Measurements from ENCODE around the gene AREL1. TPM values are rescaled to one million over a fixed set of nuclear protein-coding genes. Genes with fewer than 3 reads are reported as not detected.
"Not testable (repeated sequence)": the region's sequence is repeated elsewhere in the genome, so short reads cannot be mapped to it uniquely, and the experiment has no call there.

AREL1 gene, protein sequence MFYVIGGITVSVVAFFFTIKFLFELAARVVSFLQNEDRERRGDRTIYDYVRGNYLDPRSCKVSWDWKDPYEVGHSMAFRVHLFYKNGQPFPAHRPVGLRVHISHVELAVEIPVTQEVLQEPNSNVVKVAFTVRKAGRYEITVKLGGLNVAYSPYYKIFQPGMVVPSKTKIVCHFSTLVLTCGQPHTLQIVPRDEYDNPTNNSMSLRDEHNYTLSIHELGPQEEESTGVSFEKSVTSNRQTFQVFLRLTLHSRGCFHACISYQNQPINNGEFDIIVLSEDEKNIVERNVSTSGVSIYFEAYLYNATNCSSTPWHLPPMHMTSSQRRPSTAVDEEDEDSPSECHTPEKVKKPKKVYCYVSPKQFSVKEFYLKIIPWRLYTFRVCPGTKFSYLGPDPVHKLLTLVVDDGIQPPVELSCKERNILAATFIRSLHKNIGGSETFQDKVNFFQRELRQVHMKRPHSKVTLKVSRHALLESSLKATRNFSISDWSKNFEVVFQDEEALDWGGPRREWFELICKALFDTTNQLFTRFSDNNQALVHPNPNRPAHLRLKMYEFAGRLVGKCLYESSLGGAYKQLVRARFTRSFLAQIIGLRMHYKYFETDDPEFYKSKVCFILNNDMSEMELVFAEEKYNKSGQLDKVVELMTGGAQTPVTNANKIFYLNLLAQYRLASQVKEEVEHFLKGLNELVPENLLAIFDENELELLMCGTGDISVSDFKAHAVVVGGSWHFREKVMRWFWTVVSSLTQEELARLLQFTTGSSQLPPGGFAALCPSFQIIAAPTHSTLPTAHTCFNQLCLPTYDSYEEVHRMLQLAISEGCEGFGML
- 53.2 TPM for total RNA-seq

DNA sequence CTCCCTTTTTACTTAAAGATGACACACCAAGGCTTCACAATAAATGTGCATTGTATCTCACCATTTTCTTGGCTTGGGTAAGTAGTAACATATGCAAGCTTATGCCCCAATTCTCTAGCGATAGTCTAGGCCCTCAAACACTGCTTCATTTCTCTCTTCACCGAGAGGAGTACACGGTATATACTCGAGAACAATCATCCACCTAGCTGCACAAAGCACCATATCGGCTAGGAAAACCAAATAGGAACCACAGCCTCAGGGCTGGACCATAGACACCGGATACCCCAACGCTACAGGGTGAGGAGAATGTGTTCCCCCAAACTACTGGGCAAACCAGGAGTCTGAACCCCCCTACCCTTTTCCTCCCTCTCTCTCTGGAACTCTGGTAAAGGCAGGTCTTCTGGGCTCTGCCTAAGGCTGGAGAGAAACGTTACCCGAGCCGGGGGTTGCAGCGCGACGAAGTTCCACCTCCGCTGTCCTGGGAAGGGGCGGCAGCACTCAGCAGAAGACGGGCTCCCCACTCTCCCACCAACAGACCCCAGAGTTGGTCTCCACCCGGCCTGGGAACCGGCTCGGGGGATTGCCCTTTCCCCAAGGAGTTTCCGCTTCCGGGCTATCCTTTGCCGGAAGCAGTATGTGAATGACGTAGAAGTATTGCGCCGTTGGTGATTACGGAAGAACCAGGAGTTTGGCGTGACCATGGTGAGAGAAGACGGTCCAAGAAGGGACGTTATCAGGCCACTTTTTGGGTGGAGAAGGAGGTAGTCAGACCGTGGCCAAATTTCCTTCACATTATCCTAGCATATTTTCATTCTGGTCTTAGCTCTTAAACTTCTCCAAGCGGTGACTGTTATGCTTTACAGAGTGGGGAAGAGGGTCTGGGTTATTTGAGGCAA is at the start of gene AREL1, which contains the start of gene FCF1:
Gene AREL1 (minus strand): TSS at position 582 of the 896 bp plus-strand sequence. CDS start 27,465 bp downstream, outside the sequence.
Gene FCF1 (plus strand): TSS at position 646 of the 896 bp plus-strand sequence. CDS start 54 bp downstream, at position 700.
- no peak for DNase-seq

DNA sequence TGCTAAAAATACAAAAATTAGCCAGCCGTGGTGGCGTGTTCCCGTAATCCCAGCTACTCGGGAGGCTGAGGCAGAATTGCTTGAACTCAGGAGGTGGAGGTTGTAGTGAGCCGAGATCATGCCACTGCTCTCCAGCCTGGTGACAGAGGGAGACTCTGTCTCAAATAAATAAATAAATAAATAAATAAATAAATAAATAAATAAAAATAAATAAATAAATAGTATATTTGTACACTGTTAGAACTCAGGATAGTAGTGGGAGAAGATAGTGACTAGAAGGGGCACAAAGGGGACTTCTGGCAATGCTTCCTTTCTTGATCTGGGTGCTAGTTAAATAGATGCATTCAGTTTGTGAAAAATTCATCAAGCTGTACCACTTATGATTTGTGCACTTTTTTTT is 45.6 kb upstream of the AREL1 start:
- not testable (repeated sequence) for DNase-seq

DNA sequence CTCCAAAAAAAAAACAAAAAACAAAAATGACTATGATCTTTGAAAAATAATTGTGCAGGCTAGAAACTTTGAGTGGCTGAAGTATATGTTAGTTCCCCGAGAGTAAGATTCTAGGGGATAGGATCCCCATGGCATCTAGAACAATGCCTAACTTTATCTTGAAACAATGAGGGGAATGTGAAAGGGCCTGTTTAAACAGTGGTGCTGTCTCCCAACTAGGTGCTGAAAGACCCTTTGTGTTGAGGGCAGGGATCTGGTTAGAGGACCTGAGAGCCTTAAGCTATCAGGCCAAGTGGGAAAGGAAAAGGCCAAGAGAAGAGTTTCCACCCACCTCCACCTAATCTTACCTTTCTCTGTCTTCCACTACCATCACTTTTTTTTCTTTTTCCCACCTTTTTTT is 43.4 kb upstream of the AREL1 start:
- DNase-seq, result no peak

DNA sequence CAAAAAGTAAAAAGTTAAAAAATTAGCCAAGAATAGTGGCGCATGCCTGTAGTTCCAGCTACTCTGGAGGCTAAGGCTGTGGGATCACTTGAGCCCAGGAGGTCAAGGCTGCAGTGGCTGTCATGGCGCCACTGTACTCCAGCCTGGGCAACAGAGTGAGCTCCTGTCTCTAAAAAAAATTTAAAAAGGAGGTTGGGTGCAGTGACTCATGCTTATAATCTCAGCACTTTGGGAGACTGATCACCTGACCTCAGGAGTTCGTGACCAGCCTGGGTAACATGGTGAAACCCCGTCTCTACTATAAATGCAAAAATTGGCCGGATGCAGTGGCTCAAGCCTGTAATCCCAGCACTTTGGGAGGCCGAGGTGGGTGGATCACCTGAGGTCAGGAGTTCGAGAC is 42.0 kb upstream of the AREL1 start:
- no peak for DNase-seq

DNA sequence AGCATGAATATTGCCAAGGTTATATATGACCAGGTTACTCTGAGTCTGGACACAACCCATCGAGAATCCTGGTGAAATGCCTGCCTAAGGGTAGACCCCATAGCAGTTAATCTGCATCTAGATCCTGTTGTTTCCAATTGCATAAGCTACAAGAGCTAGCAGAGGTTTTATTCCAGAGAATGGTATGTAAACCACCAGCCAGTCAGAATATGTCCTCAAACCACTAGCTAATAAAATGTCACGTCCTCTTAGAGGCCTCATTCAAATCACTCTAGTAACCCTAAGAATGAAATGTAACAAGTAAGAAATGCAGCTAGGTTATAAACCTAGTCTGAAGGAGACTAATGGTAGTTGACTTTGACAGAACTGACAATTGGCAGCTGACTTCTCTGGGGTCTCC is 41.3 kb upstream of the AREL1 start:
- no peak for DNase-seq

DNA sequence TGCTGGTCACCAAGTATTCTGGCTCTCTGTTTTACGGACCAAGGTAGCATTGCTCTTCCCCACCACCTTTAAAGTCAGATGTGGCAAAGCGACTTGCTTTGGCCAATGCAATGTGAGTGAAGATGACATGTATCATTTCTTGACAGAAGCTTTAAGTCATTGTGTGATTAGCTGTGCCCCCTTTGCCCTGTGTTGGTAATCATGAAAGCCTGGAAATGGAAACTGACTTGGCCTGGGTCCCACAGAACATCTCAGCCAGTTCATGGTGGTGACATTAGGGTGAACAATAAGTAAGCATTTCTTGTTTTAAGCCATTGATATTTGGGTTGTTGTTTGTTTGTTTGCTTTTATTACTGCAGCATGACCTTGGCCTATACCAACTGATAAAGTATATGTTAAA is 34.4 kb upstream of the AREL1 start:
- no peak for DNase-seq

DNA sequence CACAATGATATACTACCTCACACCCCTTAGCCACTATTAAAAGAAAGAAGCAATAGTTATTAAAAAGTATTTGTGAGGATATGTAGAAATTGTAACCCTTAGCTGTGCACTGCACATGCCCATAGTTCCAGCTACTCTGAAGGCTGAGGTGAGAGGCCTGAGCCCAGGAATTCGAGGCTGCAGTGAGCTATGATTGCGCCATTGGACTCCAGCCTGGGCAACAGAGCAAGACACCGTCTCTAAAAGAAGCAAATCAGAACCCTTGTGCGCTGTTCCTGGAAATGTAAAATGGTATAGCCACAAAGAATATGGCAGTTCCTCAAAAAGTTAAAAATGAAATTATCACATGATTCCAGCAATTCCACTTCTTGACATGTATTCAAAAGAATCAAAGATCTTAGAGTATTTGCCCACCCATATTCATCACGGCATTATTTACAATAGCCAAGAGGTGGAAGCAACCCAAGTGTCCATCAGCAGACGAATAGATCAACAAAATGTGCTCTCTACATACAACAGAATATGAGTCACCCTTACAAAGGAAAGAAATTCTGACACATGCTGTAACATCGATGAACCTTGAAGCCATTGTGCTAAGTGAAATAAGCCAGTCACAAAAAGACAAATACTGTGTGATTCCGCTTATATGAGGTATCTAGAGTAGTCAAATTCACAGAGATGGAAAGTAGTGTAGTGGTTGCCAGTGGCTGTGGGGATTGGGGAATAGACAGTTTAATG is 26.6 kb upstream of the AREL1 start:
- no peak for DNase-seq

DNA sequence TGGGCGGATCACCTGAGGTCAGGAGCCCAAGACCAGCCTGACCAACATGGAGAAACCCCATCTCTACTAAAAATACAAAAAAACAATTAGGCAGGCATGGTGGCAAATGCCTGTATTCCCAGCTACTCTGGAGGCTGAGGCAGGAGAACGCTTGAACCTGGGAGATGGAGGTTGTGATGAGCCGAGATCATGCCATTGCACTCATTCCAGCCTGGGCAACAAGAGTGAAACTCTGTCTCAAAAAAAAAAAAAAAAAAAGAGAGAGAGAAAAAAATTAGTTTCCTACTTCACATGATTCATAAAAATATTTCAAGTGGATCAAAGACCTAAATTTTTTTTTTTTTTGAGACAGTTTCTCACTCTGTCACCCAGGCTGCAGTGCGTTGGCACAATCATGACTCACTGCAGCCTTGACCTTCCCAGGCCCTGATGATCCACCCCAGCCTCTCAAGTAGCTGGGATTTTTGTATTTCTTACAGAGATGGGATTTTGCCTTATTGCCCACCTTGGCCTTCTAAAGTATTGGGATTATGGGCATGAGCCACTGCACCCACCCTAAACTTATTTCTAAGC is 25.0 kb upstream of the AREL1 start:
- no peak for DNase-seq

DNA sequence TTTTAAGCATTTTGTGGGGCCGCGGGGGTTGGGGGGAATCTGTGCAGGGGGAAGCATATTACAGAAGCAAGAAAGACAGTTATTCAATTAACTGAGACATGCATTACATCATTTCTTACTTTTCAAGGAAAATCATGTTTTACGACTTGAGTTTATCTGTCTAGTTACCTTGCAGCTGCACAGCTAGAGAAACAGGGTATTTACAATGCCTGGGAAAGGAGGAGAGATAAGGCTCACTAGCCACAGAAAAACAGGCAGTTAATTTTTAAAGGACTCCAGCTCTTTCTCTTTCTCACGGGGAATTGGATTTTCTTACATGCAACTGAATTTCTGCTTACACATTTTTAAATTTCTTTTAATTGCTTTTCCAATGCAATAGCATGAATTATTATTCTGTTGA is 22.2 kb upstream of the AREL1 start:
- DNase-seq, result no peak

DNA sequence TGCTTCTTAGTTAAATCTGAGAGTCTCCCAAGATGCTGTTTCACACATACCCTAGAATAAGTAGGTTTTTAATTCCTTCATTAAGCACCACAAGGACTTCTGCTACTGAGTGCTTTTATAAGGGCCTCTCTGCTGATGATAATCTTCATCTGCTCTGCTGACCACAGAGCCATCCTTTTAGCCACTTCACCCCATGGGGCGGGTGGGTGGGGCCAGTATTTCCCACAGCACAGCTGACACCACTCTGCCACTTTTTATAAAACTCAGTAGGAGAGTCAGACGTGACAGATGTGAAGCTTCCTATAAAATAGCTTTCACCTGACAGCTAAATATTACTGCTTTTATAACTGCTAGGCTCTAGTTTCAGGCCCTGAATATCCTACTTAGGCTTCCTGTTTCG is 20.3 kb upstream of the AREL1 start:
- DNase-seq, result no peak

DNA sequence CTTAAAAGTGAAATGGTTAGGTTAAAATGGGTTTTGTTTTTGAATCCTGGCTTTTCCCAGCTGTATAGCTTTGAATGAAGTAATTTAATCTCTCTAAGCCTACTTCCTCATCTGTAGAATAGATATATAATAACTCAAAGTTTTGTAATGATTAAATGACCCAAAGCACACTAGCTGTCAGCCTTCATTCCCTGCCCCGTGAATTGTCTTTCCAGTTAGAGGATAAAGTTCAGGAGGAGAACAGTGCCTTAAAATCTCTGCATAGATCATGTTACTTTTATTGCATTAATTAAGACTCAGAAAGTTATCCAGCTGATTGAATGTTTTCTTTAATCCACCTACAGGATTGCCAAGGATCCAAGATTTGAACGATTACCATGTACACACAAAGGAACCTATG is 19.5 kb upstream of the AREL1 start:
- no peak for DNase-seq

DNA sequence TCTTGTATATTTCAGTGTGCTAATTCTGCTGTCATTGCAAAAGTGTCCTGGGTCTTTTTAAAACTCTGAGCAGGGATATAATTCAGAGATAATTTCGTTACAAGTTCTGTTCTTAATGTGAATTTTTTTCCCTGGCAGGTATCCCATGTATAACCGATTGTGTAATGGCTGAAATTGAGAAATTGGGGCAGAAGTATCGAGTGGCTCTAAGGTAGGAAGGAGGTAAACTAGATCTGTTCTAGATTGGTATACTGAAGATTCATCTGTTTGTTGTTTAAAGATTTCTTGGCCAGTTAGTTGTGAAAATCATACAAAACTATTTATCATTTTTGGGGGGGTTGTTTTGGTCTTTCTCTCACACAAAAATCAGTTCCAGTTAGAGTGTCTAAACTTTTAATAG is 10.3 kb upstream of the AREL1 start:
- DNase-seq, result no peak

DNA sequence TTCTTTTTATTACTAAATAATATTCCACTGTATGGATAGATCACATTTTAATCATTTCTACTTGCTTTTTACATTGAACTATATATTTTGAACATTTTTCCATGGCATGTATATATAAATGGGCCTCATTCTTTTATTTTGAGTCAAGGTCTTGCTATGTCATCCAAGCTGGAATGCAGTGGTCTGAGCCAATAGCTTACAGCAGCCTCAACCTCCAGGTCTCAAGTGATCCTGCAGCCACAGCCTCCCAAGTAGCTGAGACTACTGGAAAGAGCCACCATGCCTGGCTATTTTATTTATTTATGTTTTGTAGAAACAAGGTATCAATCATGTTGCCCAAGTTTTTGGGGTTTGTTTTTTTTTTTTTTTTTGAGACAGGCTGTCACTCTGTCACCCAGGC is 7.6 kb upstream of the AREL1 start:
- DNase-seq, result no peak

DNA sequence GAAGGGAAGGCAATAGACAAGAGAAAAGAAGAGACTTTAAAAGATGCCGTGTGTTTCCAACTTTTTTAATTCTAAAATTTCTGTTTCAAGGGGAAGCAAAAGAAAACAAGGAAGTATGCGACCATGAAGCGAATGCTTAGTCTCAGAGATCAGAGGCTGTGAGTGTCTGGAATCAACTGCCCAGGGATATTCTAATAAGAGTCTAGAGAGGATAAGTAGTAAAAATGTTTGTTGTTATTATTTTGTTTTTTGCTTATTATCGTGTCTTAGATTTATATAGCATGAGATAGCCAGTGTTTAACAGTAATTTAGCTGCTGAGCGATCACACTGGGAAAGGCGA is 485 bp upstream of the AREL1 start:
- no peak for DNase-seq

DNA sequence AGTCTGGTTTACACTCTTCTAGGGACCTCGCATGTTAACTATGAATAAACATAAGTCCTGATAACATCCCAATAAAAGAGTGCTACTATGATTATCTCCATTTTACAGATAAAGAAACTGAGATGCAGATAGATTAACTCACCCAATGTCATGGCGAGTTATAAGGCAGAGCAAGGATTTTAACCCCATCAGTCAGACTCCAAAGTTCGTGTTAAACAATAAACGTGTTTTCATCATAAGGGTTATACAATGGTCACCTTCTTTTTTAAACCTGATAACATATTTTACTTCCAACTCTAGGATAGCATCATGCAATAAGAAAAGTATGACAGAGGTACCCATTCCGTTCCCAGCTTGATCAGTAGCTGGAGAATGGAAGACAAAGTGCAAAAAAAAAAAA is 1.2 kb downstream of the AREL1 start:
- DNase-seq, result no peak

DNA sequence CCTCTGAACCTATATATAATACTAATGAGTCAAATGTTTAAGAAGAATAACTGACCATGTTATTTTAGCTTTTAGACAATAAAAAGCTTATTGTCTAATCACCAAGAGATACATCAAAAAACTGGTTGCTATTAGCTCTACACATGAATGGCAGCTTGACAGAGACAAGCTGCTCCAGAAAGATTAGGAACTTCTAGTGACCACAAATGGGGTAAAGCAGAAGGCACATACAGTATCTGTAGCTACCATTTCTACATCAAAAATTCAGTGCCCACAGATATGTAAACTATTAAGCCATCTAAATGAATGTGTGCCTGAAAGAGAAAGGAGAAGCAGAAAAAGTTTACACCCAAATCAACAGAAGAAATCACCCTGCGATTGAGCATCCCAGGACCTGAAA is 2.4 kb downstream of the AREL1 start:
- no peak for DNase-seq

DNA sequence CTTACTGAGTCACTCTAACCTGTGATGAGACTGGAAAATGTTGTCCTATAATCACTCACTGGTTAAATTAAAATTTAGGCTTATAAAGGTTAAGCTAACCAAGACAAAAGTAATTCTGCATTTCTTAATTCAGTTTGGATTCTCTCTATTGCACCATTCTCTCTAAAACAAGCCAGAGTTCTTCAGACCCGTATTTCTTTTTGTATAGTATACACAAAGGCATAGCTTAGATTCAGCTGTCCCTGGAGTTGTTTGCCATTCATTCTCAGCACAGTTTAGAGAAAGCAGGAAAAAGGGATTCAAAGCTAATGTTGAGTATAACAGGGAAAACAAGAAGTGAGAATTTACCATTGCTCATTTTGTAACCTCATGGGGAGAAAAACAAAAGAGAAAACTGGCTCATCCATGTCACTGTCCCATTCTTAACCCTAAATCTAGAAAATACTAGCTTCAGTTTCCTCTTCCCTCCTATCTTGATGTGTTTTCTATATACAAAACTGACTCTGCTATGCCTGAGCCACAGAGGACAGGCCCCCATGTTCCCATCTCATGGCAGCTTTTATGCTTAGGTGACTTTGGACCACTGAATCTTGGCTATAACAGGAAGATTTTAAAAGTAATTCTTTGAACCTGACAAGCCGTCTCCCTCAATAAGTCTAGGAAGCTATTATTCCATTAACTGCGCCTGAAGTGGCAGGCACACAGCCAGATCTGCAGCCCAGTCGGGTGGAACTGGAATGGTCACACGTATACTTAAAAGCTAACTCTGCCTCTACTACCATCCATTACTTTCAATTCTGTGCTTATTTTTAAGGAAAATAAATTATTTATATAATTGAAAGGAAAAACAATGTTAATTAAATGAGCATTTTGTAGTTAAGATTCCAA is 7.0 kb downstream of the AREL1 start:
- no peak for DNase-seq

DNA sequence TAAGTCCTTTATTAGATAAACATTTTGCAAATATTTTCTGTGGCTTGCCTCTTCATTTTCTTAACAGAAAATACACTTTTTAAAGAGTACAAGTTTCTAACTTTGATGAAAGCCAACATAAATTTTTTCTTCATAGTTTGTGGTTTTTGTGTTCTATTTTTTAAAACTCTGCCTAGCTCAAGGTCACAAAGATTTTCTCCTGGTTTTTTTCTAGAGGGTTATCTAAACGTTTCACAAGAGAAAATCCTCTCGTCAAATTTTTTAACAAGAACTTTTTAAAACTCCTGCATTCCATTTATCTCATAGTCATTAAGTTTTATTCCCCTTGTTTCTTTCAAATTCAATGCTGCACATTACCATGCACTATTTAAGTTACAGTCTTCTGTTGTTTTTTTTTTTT is 8.2 kb downstream of the AREL1 start:
- DNase-seq, result no peak

DNA sequence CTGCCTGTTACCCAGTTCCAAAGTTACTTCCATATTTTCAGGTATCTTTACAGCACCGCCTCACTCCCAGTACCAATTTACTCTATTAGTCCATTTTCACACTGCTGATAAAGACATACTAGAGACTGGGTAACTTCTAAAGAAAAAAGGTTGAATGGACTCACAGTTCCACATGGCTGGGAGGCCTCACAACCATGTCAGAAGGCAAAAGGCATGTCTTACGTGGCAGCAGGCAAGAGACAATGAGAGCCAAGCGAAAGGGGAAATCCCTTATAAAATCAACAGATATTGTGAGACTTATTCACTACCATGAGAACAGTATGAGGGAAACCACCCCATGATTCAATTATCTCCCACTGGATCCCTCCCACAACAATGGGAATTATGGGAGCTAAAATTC is 9.8 kb downstream of the AREL1 start:
- no peak for DNase-seq

DNA sequence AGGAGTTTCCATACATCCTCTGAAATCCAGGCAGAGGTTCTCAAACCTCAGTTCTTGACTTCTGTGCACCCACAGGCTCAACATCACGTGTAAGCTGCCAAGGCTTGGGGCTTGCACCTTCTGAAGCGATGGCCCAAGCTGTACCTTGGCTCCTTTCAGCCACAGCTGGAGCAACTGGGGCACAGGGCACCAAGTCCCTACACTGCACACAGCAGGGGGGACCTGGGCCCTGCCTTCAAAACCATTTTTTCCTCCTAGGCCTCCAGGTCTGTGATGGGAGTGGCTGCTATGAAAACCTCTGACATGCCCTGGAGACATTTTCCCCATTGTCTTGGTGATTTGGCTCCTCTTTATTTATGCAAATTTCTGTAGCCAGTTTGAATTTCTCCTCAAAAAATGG is 10.6 kb downstream of the AREL1 start:
- no peak for DNase-seq

DNA sequence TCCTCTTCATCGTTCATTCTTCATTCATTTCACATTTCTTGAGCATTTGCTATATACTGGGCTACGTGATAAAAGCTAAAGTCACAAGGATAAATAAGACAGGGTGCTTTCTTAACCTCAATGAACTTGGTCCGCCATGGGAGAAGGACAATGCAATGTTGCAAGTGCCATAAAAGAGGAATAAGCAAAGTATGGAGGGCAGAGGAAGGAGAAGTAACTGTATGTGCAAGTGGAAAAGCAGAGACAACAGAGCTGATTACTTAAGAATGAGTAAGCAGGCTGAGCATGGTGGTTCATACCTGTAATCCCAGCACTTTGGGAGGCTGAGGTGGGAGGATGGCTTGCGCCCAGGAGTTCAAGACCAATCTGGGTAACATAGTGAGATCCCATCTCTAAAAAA is 14.4 kb downstream of the AREL1 start:
- DNase-seq, result no peak

All from occipital lobe (tissue), 2 donors.